ENCODE results near the gene PRORP. TPM values are rescaled to one million over a fixed set of nuclear protein-coding genes. Genes with fewer than 3 reads are reported as not detected.
"Not testable (repeated sequence)": the region's sequence is repeated elsewhere in the genome, so short reads cannot be mapped to it uniquely, and the experiment has no call there.

The PRORP gene
- total and polyA plus RNA-seq, 2 experiments from 2014 or later = 29.3 to 33.0 TPM

DNA sequence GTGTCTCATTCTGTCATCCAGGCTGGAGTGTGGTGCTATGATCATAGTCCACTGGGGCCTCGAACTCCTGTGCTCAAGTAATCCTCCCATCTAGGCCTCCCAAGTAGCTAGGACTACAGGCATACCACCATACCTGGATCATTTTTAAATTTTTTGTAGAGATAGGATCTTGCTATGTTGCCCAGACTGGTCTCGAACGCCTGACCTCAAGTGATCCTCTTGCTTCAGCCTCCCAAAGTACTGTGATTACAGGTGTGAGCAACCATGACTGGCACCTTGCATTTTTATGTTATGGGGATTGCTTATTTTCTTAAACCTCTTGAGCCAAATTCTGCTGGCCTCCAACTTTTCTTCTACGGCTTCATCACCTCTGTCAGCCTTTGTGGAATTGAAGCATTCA lies 26.9 kb downstream of the PRORP start:
- Histone ChIP-seq H3K36me3 (no peaks in the 10 kb centered on the region), H3K9me3 (ENCODE audit: low read depth) (no peaks in the 10 kb centered on the region), H3K4me3 (no peak overlapping the region), H3K4me1 (ENCODE audit: low read depth) (no peaks in the 10 kb centered on the region), H3K27ac (no peak overlapping the region), H3K27me3 (no peaks in the 10 kb centered on the region)
- DNase-seq (ENCODE audit: low read depth in 1 of 2, low spot score in 1 of 2) = no peak
- TF ChIP-seq, protein P1, sequence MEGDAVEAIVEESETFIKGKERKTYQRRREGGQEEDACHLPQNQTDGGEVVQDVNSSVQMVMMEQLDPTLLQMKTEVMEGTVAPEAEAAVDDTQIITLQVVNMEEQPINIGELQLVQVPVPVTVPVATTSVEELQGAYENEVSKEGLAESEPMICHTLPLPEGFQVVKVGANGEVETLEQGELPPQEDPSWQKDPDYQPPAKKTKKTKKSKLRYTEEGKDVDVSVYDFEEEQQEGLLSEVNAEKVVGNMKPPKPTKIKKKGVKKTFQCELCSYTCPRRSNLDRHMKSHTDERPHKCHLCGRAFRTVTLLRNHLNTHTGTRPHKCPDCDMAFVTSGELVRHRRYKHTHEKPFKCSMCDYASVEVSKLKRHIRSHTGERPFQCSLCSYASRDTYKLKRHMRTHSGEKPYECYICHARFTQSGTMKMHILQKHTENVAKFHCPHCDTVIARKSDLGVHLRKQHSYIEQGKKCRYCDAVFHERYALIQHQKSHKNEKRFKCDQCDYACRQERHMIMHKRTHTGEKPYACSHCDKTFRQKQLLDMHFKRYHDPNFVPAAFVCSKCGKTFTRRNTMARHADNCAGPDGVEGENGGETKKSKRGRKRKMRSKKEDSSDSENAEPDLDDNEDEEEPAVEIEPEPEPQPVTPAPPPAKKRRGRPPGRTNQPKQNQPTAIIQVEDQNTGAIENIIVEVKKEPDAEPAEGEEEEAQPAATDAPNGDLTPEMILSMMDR (IDR thresholded peaks at IDR 0.05; ENCODE audit: low read depth, low read length) = no peak

DNA sequence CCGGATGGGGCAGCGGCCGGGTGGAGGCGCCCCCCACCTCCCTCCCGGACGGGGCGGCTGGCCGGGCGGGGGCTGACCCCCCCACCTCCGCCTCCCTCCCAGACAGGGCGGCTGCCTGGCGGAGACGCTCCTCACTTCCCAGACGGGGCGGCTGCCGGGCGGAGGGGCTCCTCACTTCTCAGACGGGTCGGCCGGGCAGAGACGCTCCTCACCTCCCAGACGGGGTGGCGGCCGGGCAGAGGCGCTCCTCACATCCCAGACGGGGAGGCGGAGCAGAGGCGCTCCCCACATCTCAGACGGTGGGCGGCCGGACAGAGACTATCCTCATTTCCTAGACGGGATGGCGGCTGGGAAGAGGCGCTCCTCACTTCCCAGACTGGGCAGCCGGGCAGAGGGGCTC lies 30.2 kb downstream of the PRORP start:
- H3K27me3 ChIP-seq; H3K4me3 ChIP-seq; H3K36me3 ChIP-seq; H3K9me3 ChIP-seq (ENCODE audit: low read depth); H3K27ac ChIP-seq; H3K4me1 ChIP-seq (ENCODE audit: low read depth); DNase-seq (ENCODE audit: low read depth in 1 of 2, low spot score in 1 of 2): not testable (repeated sequence)

DNA sequence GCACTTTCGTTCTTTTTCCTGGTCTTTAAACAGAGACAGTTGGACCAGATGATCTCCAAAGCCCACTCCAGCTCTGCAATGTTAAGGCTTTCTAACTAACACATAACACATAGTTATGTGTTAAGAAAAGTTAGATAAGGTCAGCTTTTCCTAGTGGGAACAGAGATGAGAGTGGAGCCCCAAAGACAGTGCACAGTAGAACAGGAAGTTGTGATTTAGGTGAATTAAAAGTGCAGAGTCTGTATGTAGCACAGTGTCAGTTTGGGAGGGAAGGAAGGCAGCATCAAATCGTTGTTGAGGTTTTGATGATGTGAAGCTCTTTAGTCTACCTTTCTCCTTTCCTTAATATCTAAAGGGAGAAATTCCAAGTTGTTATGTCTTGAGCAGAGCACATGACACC lies 31.7 kb downstream of the PRORP start:
- no peaks in the 10 kb centered on the region for H3K36me3 ChIP-seq
- TF ChIP-seq, protein P1 (IDR thresholded peaks at IDR 0.05; ENCODE audit: low read depth, low read length) = no peak
- H3K4me3 ChIP-seq = no peak overlapping the region
- no peak overlapping the region for H3K27ac ChIP-seq
- H3K4me1 ChIP-seq (ENCODE audit: low read depth) = no peaks in the 10 kb centered on the region
- H3K9me3 ChIP-seq (ENCODE audit: low read depth) = no peaks in the 10 kb centered on the region
- H3K27me3 ChIP-seq = no peaks in the 10 kb centered on the region
- no peak for DNase-seq (ENCODE audit: low read depth in 1 of 2, low spot score in 1 of 2)

DNA sequence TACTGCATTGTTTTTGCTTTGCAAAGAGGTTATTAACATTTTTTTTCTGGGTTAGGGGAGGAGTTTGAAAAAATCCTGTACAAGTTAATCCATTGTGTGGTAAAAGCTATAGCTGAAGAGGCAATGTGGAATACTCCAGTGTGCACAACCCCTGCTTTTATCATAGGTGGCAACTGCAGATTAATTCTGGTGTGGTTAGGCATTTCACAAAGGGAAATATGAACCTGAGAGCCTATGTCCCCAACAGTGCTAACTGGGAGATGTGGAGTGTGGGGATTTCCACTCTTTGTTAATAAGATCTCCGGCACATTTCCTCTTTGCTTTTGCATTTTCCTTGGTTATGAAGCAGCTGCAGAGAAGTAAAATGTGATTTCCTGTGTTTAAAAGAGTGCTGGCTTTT lies 33.6 kb downstream of the PRORP start:
- Histone ChIP-seq H3K36me3 (no peaks in the 10 kb centered on the region), H3K4me1 (ENCODE audit: low read depth) (no peaks in the 10 kb centered on the region), H3K27ac (no peak overlapping the region), H3K4me3 (no peak overlapping the region), H3K9me3 (ENCODE audit: low read depth) (no peaks in the 10 kb centered on the region), H3K27me3 (no peaks in the 10 kb centered on the region)
- DNase-seq (ENCODE audit: low read depth in 1 of 2, low spot score in 1 of 2) = peak in 1 of 2 donors; percentile 65
- TF ChIP-seq, protein P1 (IDR thresholded peaks at IDR 0.05; ENCODE audit: low read depth, low read length) = no peak

DNA sequence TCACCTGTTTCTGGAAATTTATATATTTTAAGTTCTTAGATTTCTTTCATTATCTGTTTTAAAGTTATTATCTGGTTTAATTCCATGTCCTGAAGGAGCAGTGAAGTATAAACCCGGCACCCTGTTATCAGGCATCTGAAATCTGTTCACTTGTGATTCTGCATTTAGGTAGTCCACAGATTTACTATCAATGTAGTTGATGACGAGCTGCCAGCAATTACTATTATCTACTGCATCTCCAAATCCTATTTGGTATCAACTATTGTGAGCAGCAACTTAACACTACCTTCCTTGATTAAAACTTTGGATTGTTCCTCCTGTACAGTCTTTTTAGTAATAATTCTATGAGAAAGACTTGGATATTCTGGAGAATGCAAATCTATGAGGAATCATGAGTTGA lies 36.1 kb downstream of the PRORP start:
- Histone ChIP-seq H3K27ac (no peak overlapping the region), H3K27me3 (no peaks in the 10 kb centered on the region), H3K9me3 (ENCODE audit: low read depth) (no peaks in the 10 kb centered on the region), H3K36me3 (no peaks in the 10 kb centered on the region), H3K4me3 (no peak overlapping the region), H3K4me1 (ENCODE audit: low read depth) (no peaks in the 10 kb centered on the region)
- TF ChIP-seq, protein P1 (IDR thresholded peaks at IDR 0.05; ENCODE audit: low read depth, low read length) = no peak
- DNase-seq (ENCODE audit: low read depth in 1 of 2, low spot score in 1 of 2) = no peak

DNA sequence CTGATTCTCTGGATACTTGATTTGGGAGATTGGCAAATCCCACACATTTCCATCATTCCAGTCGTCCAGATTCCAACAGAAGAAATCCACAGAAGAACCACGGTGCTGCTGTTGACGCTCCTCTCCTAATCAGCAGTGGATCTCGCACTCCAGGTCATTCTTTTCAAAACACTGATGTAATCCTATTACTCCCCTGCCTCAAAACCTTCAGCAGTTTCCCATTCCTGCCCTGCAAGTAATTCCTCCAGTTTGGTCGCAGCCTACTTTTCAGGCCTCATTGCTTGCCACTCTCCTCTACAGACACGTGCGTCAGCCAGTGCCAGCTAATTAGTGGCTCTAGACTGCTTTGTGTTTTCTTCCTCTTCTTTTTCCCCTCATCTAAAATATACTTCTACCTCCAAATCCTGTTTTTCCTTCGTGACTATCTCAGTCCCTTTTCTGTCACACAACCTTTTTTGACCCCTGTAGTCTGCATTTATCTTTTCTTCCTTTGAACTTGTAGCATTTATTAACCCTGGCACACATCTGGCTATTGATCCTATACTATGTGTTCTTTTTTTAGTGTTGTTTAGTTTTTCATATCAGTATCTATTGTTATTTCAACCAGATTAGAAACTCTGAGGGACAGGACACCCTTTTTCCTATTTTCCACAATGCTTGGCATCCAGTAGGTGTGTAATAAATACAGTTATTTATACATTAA lies 36.8 kb downstream of the PRORP start:
- Histone ChIP-seq H3K27me3 (no peaks in the 10 kb centered on the region), H3K4me3 (no peak overlapping the region), H3K27ac (no peak overlapping the region), H3K9me3 (ENCODE audit: low read depth) (no peaks in the 10 kb centered on the region), H3K4me1 (ENCODE audit: low read depth) (no peaks in the 10 kb centered on the region), H3K36me3 (no peaks in the 10 kb centered on the region)
- DNase-seq (ENCODE audit: low read depth in 1 of 2, low spot score in 1 of 2) = peak in 1 of 2 donors; percentile 28
- TF ChIP-seq, protein P1 (IDR thresholded peaks at IDR 0.05; ENCODE audit: low read depth, low read length) = no peak

Data from cardiac muscle cell (in vitro differentiated cells and primary cell).